KMS-11 (cell line): ENCODE results near the gene CYTIP.

ENCODE experiments used
- H2AFZ ChIP-seq: fragments of 200-600 bp; sonication (generic); 2 replicates; pipeline ENCODE4 v1.6.1; 2016; ENCODE audit warnings: antibody characterized with exemption, mixed run types, low read depth
- H3K27ac ChIP-seq: fragments of 200-600 bp; sonication (generic); 2 replicates; pipeline ENCODE4 v1.6.1; 2016; ENCODE audit warnings: mild to moderate bottlenecking, mixed run types
- H3K27me3 ChIP-seq: fragments of 200-600 bp; sonication (generic); 2 replicates; pipeline ENCODE4 v1.6.1; 2017; ENCODE audit warnings: mild to moderate bottlenecking, low read depth, mixed run types, moderate library complexity; ENCODE audit not compliant: insufficient read depth
- H3K36me3 ChIP-seq: fragments of 200-600 bp; sonication (generic); 2 replicates; pipeline ENCODE4 v1.6.1; 2017; ENCODE audit warnings: mild to moderate bottlenecking, mixed run types; ENCODE audit not compliant: insufficient read depth
- H3K4me1 ChIP-seq: fragments of 200-600 bp; sonication (generic); 2 replicates; pipeline ENCODE4 v1.6.1; 2016; ENCODE audit warnings: mild to moderate bottlenecking, low read depth, mixed run types; ENCODE audit not compliant: poor library complexity, severe bottlenecking
- H3K4me2 ChIP-seq: fragments of 200-600 bp; sonication (generic); 2 replicates; pipeline ENCODE4 v1.7.0; 2016; ENCODE audit warnings: mild to moderate bottlenecking, mixed run types
- H3K4me3 ChIP-seq: fragments of 200-600 bp; sonication (generic); IDR thresholded peaks from 2 replicates; pipeline ENCODE4 v1.6.1; 2017; ENCODE audit warnings: low read depth, low read length, mixed read lengths; ENCODE audit not compliant: insufficient read depth
- H3K79me2 ChIP-seq: fragments of 200-600 bp; sonication (generic); 2 replicates; pipeline ENCODE4 v1.6.1; 2016; ENCODE audit warnings: low read depth, mixed run types; ENCODE audit not compliant: insufficient read depth
- H3K9ac ChIP-seq: fragments of 200-600 bp; sonication (generic); 2 replicates; pipeline ENCODE4 v1.6.1; 2016; ENCODE audit warnings: mild to moderate bottlenecking, mixed run types
- H4K20me1 ChIP-seq: fragments of 200-600 bp; sonication (generic); 2 replicates; pipeline ENCODE4 v1.6.1; 2016; ENCODE audit warnings: mild to moderate bottlenecking, mixed run types; ENCODE audit not compliant: insufficient read depth
- CTCF ChIP-seq: fragments of 200-600 bp; sonication (generic); conservative IDR thresholded peaks from 2 replicates; pipeline ENCODE4 v1.6.1; 2017; ENCODE audit warnings: low read depth, mild to moderate bottlenecking, antibody characterized with exemption, low read length, moderate library complexity, mixed read lengths

CYTIP gene

GRCh38 chr2:157428500-157429175 lies 15.3 kb downstream of the CYTIP start:
- H3K36me3 ChIP-seq, result peaks cover 80% of the 10 kb centered on the region
- TF ChIP-seq CTCF, result no peak
- no peak overlapping the region for H3K4me2 ChIP-seq
- H3K79me2 ChIP-seq, result peaks cover 74% of the 10 kb centered on the region
- H3K27me3 ChIP-seq, result no peaks in the 10 kb centered on the region
- H4K20me1 ChIP-seq, result peaks cover 23% of the 10 kb centered on the region
- no peak overlapping the region for H3K9ac ChIP-seq
- H2AFZ ChIP-seq, result no peak overlapping the region
- no peak overlapping the region for H3K4me3 ChIP-seq
- H3K4me1 ChIP-seq, result peaks cover 4% of the 10 kb centered on the region
- no peak overlapping the region for H3K27ac ChIP-seq

- Histone ChIP-seq H3K4me3 (no peak overlapping the region), H3K4me2 (no peak overlapping the region), H3K36me3 (peaks cover 73% of the 10 kb centered on the region), H3K27me3 (no peaks in the 10 kb centered on the region), H3K4me1 (peaks cover 3% of the 10 kb centered on the region), H2AFZ (no peak overlapping the region), H3K9ac (no peak overlapping the region), H3K27ac (no peak overlapping the region), H3K79me2 (peaks cover 69% of the 10 kb centered on the region), H4K20me1 (peaks cover 17% of the 10 kb centered on the region; the same call in 1 of the 2 replicates)
- no peak for TF ChIP-seq CTCF
These were observed 16.0 kb downstream of the CYTIP start for GRCh38 chr2:157427922-157428303.

- Histone ChIP-seq H2AFZ (no peak overlapping the region), H3K79me2 (peaks cover 65% of the 10 kb centered on the region), H3K9ac (no peak overlapping the region), H4K20me1 (peaks cover 14% of the 10 kb centered on the region; the same call in 1 of the 2 replicates), H3K4me1 (no peaks in the 10 kb centered on the region), H3K4me2 (no peak overlapping the region), H3K4me3 (no peak overlapping the region), H3K36me3 (peaks cover 66% of the 10 kb centered on the region), H3K27ac (no peak overlapping the region), H3K27me3 (no peaks in the 10 kb centered on the region)
- no peak for TF ChIP-seq CTCF
These were observed 16.6 kb downstream of the CYTIP start for GRCh38 chr2:157427003-157427921.

- no peak for TF ChIP-seq CTCF
- Histone ChIP-seq H3K79me2 (peaks cover 58% of the 10 kb centered on the region), H4K20me1 (peaks cover 12% of the 10 kb centered on the region; the same call in 1 of the 2 replicates), H3K27me3 (no peaks in the 10 kb centered on the region), H3K9ac (no peak overlapping the region), H3K4me1 (no peaks in the 10 kb centered on the region), H2AFZ (no peak overlapping the region), H3K36me3 (peaks cover 62% of the 10 kb centered on the region), H3K4me2 (no peak overlapping the region), H3K27ac (no peak overlapping the region), H3K4me3 (peak overlapping the region; percentile 61)
These were observed 17.4 kb downstream of the CYTIP start for GRCh38 chr2:157426477-157426994.
